A673 (cell line): ENCODE data around the gene CTDSP1.

Experiments
- CTCF ChIP-seq: fragments of 300-800, 200-600 bp; sonication (generic); conservative IDR thresholded peaks from 2 replicates; pipeline ENCODE4 v1.5.1; 2017; ENCODE audit warnings: low read depth, mild to moderate bottlenecking, antibody characterized with exemption, low read length, moderate library complexity, mixed read lengths
- EZH2 ChIP-seq: fragments of 200-600 bp; sonication (generic); IDR thresholded peaks from 2 replicates; pipeline ENCODE4 v1.6.1; 2017; ENCODE audit warnings: borderline replicate concordance, low read depth, mild to moderate bottlenecking, mixed read lengths, antibody characterized with exemption, low read length; ENCODE audit not compliant: poor library complexity, severe bottlenecking

GRCh38 chr2:218362606-218363005 is 37.1 kb upstream of the CTDSP1 start:
- no peak for TF ChIP-seq EZH2
- no peak for TF ChIP-seq CTCF
